Measurements from ENCODE around the gene JPH3.
"Not testable (repeated sequence)": the region's sequence is repeated elsewhere in the genome, so short reads cannot be mapped to it uniquely, and the experiment has no call there.

Gene JPH3

DNA sequence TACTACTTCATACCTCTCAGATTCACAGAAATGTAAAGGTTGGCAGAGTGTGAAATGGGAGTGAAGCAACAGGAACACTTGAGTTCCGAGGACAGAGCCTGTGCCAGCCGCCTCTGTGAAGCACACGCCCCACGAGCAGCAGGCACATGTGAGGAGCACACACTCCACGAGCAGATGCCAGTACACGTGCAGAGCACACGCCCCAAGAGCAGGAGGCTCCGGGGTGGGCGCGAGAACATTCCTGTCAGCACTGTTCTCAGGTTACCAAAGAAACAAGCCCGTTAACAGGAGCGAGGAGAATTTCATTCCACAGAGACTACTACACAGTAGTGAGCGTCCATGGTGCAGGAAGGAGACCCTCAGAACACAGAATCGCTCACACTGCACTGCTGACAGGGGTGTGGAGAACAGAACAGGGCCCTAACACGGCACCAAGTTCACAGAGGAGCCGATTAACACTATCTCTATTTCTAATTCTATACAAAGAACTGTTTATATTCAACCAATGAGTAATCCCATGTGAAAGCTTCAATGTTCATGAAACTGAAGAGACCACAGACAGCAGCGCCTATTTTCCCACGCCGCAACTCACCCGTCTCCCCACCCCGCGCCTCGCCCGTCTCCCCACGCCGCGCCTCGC is 123.4 kb downstream of the JPH3 start:
- DNase-seq (ENCODE audit: low read depth, low spot score) = no peak
- no peak overlapping the region for H3K27ac ChIP-seq

GRCh38 chr16:87726577-87726976 is 124.3 kb downstream of the JPH3 start:
- not testable (repeated sequence) for H3K27ac ChIP-seq; DNase-seq (ENCODE audit: low read depth, low spot score)

GRCh38 chr16:87727346-87727745 is 125.0 kb downstream of the JPH3 start:
- no peak for DNase-seq (ENCODE audit: low read depth, low spot score)
- no peak overlapping the region for H3K27ac ChIP-seq

GRCh38 chr16:87728026-87728425 is 125.7 kb downstream of the JPH3 start:
- no peak overlapping the region for H3K27ac ChIP-seq
- no peak for DNase-seq (ENCODE audit: low read depth, low spot score)

DNA sequence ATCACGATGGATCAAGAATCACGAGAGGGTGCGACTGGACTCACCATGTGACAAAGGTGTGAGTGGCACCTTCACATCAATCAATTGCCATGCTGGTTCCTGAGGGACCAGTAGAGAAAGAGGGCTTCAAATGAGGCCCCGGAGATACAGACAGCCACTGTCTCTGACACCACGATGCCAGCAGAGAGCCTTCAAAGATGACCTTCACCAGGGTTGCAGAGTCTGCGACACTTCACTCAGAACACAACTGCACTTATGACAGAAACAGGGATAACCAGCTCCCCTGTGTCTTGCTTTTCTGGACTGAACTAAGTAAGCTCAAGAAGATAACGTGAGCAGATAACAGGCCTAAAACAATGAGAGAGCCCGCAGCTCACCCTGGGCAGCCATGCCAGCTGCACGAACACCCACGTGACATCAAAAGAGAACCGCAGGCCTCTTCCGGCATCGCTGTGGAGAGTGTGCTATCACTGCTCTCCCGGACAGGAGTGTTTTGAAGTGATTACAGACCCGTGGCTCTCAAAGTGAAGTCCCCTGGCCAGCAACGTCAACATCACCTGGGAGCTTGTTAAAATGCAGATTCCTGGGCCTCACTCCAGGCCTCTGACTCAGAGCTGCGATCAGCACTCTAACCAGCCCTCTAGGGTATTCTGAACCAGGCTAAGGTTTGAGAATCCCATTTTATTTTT is 127.1 kb downstream of the JPH3 start:
- no peak for DNase-seq (ENCODE audit: low read depth, low spot score)
- no peak overlapping the region for H3K27ac ChIP-seq

DNA sequence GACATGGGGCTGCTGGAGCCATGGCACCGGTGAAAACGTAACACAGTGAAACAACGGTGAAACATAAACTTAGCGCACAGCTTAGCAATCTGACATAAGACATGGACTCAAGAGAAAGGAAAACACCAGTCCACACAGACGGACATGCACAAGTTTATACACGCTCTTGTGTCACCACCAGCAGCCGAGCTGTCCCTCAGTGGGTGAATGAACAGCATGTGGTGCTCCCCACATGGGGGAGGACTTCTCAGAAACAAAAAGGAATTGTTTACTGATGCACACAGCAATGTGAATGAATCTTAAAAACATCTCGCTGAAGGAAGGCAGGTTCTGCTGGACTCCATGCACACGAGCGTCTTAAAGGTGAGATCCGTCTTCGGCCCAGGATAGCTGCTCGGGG is 129.3 kb downstream of the JPH3 start:
- H3K27ac ChIP-seq = no peak overlapping the region
- no peak for DNase-seq (ENCODE audit: low read depth, low spot score)

DNA sequence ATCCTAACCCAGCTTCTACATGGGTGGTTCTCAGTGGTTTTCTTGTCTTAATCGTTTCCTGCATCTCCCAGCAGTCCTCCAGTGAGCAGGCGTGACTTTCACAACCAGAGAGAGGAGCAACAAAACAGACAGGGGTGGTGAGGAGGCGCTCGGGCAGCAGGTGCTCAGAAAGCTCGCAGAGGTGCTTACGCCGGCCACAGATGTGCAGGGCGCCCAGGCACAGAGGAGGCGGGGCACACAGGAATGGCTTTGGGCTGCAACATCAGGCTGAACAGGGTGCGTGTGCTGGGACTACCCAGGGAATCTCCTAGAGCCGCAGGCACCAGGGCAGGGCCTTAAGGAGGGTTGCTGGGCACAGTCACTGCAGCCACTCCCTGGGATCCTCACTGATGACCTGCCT is 130.9 kb downstream of the JPH3 start:
- no peak for DNase-seq (ENCODE audit: low read depth, low spot score)
- H3K27ac ChIP-seq = no peak overlapping the region

DNA sequence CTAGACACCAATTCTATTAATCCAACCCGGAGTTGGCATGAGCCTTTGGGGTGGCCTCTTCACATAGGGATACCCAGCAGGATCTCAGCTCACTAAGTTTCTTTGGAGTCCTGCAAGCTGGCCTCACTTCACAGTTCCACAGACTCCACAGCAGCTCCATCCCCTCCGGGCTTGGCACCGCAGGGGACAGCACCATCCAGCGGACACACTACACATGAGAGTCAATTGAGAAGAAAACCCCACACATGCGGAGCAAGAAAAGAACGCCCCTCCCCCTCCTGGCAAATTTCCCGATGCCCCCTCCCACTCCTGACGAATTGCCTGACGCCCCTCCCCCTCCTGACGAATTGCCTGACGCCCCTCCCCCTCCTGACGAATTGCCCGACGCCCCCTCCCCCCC is 132.3 kb downstream of the JPH3 start:
- no peak overlapping the region for H3K27ac ChIP-seq
- no peak for DNase-seq (ENCODE audit: low read depth, low spot score)

GRCh38 chr16:87735270-87736007 is 133.1 kb downstream of the JPH3 start:
- no peak for DNase-seq (ENCODE audit: low read depth, low spot score)
- H3K27ac ChIP-seq = no peak overlapping the region

GRCh38 chr16:87736008-87736382 is 133.7 kb downstream of the JPH3 start:
- DNase-seq (ENCODE audit: low read depth, low spot score) = no peak

GRCh38 chr16:87739801-87740200 is 137.5 kb downstream of the JPH3 start:
- DNase-seq (ENCODE audit: low read depth, low spot score) = no peak
- H3K27ac ChIP-seq = no peak overlapping the region

More at GRCh38 chr16:87736008-87736382, 133.7 kb downstream of the JPH3 start:
- H3K27ac ChIP-seq = no peak overlapping the region

- DNase-seq (ENCODE audit: low read depth, low spot score) = no peak
- no peak overlapping the region for H3K27ac ChIP-seq
Measured at GRCh38 chr16:87740441-87740840, 138.1 kb downstream of the JPH3 start.

- no peak for DNase-seq (ENCODE audit: low read depth, low spot score)
- H3K27ac ChIP-seq = no peak overlapping the region
Measured at GRCh38 chr16:87740909-87741424, 138.7 kb downstream of the JPH3 start.

DNA sequence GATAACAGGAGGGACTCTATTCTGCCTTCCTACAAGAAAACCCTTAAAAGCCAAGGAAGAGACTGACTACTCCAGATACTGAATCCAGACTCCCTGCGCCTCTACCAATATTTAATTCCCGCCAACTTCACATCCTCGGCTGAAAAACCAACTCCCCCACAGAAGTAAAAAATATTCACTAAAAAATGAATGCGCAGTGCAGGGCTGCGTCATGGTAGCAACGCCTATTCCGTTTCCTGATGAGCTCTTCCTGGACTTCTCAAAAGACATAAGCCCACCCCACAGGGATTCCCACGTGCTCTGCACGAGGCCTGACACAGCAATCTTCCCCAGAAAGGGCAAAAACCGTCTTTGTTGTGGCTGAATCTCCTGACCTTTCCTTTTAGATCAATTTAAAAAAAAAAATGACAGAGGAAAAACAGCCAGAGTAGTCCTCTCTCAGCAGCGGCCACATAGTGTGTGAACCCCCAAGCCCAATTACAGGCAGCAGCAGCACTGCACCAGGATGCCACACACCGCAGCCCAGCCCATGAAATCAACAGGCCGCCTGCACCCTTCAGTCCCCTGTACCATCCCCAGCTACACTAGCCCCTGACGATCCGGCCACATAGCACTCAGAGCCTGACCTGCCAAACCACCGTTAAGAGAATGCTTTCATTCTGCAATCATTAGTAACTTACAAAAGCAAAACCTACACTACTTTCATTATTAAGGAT is 139.6 kb downstream of the JPH3 start:
- DNase-seq (ENCODE audit: low read depth, low spot score) = no peak
- no peak overlapping the region for H3K27ac ChIP-seq

GRCh38 chr16:87742781-87743490 is 140.6 kb downstream of the JPH3 start:
- H3K27ac ChIP-seq = no peak overlapping the region
- no peak for DNase-seq (ENCODE audit: low read depth, low spot score)

DNA sequence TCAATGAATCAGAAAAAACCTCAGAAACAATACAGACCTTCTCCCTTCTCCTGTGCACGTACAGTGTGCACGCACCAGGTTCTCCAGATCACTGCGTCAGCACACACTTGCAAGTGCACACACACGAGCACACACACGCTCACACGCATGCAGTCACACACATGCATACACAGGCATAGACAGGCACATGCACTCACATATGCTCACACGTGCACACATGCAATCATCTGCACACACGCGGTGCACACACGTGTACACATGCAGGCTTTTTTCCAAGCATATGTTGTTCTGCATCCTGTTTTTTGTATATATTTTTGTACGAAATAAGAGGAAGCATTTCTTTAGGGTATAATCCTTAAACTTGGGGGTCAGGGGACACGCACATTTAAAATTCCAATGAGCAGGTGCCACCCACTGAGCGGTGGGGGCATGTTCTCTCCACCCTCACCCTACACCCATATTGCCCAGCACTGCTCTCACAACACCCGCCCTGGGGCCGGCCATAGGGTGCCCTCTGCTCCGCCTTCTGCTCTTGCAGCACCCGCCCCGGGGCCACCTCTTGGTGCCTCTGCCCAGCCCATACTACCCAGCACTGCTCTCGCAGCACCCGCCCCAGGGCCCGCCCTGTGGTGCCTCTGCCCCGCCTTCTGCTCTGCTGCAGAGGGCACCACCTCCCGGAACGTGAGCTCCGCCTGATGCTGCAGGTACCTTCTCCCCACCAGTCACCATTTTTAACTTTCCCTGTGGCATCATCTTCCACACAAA is 142.6 kb downstream of the JPH3 start:
- no peak for DNase-seq (ENCODE audit: low read depth, low spot score)
- H3K27ac ChIP-seq = no peak overlapping the region

- DNase-seq (ENCODE audit: low read depth, low spot score) = no peak
- H3K27ac ChIP-seq = no peak overlapping the region
Measured at GRCh38 chr16:87746178-87746577, 143.9 kb downstream of the JPH3 start.

All from epithelial cell of prostate (primary cell).